ENCODE data around the gene GRAP2. TPM values are rescaled to one million over a fixed set of nuclear protein-coding genes. Genes with fewer than 3 reads are reported as not detected.

GRAP2 gene
- total and polyA plus RNA-seq, 2 of the 4 experiments (the other 2 are of a cell fraction): not detected

- no peaks in the 10 kb centered on the region for H3K4me1 ChIP-seq (ENCODE audit: control insufficient read depth, insufficient read depth, low read length)
- no peak overlapping the region for H3K18ac ChIP-seq (ENCODE audit: low read depth, low read length)
- BruUV-seq (replicated peaks): no TSS peak
- no peak overlapping the region for H2BK120ac ChIP-seq (ENCODE audit: low read depth, low read length)
- H3K36me3 ChIP-seq (ENCODE audit: control insufficient read depth, insufficient read depth, low read length): no peaks in the 10 kb centered on the region
- H2AFZ ChIP-seq (replicated peaks; ENCODE audit: low read length, poor library complexity): no peak overlapping the region
- H2AK5ac ChIP-seq (ENCODE audit: low read depth, low read length): no peak overlapping the region
- DNase-seq: no peak
- intact Hi-C loops (cut with micrococcal nuclease) (no loop called here), in situ Hi-C loops (cut with MboI; ENCODE audit: low sequenced_read_pairs) (no loop called here), dilution Hi-C loops (cut with HindIII; ENCODE audit: low sequenced_read_pairs, unreplicated experiment) (no loop called here)
- no peak overlapping the region for H4K5ac ChIP-seq (ENCODE audit: low read depth, low read length)
- peaks cover 69% of the 10 kb centered on the region for H3K27me3 ChIP-seq (ENCODE audit: control insufficient read depth, insufficient read depth, low read length)
- no peak for TF ChIP-seq RAD21 (IDR thresholded peaks at IDR 0.05; ENCODE audit: low read length)
- no peak for TF ChIP-seq POLR2A (IDR thresholded peaks at IDR 0.05; ENCODE audit: low read depth, low read length)
- TF ChIP-seq MAZ (IDR thresholded peaks at IDR 0.05; ENCODE audit: borderline replicate concordance, low read depth, low read length): no peak
- no peak for TF ChIP-seq USF2 (IDR thresholded peaks at IDR 0.05; ENCODE audit: low read depth, low read length)
- TF ChIP-seq RFX5 (IDR thresholded peaks at IDR 0.05; ENCODE audit: low read depth, low read length): no peak
- TF ChIP-seq MAFK (IDR thresholded peaks at IDR 0.05; ENCODE audit: low read depth, low read length): no peak
- TF ChIP-seq RCOR1 (IDR thresholded peaks at IDR 0.05; ENCODE audit: insufficient replicate concordance, low read length): no peak
- TF ChIP-seq BHLHE40 (IDR thresholded peaks at IDR 0.05; ENCODE audit: low read depth, low read length): no peak
- TF ChIP-seq CTCF (conservative IDR thresholded peaks at IDR 0.05; ENCODE audit: low read depth, low read length): no peak
- TF ChIP-seq CHD1 (IDR thresholded peaks at IDR 0.05; ENCODE audit: low read depth, low read length): no peak
- TF ChIP-seq ELK1 (IDR thresholded peaks at IDR 0.05; ENCODE audit: borderline replicate concordance, low read depth, low read length): no peak
- no peak for TF ChIP-seq MXI1 (IDR thresholded peaks at IDR 0.05; ENCODE audit: borderline replicate concordance, low read depth, low read length)
- no peak for TF ChIP-seq CEBPB (IDR thresholded peaks at IDR 0.05; ENCODE audit: low read depth, low read length)
- POLR2A ChIA-PET (ENCODE audit: unreplicated experiment): no interaction called here
- no peak overlapping the region for H3K27ac ChIP-seq (ENCODE audit: insufficient read depth, low read length)
- H3K79me1 ChIP-seq (ENCODE audit: low read depth in 1 of 2, low read length in 2 of 2): no peaks in the 10 kb centered on the region
- no CpG with 5 or more reads among the region's 9 CpGs for WGBS, 2 experiments (ENCODE audit: extremely low coverage in 2 of 2, insufficient read length in 1 of 2)
- H3K23ac ChIP-seq (ENCODE audit: low read depth, low read length): no peak overlapping the region
- H2AK9ac ChIP-seq (replicated peaks; ENCODE audit: low read depth, low read length, poor library complexity): no peak overlapping the region
- no peak overlapping the region for H3K56ac ChIP-seq (ENCODE audit: extremely low read depth, insufficient read depth, low read length)
- ATAC-seq (ENCODE audit: low read depth): no peak
- no peaks in the 10 kb centered on the region for H3K9me3 ChIP-seq (ENCODE audit: control insufficient read depth, insufficient read depth, low read length)
- H4K91ac ChIP-seq (ENCODE audit: insufficient read depth, low read depth, low read length): no peak overlapping the region
- H4K20me1 ChIP-seq (ENCODE audit: insufficient read depth, low read length): no peaks in the 10 kb centered on the region
- CTCF ChIA-PET: interaction anchor here (0.6 kb wide), 1 partner anchor 32 kb away, joined by 4 read pairs; no protein-coding TSS in a partner anchor
- no peak overlapping the region for H3K4ac ChIP-seq (ENCODE audit: low read depth, low read length)
- H3K9ac ChIP-seq (ENCODE audit: low read depth, low read length): no peak overlapping the region
- no peak overlapping the region for H2BK20ac ChIP-seq (ENCODE audit: low read depth, low read length)
- no peak overlapping the region for H2BK15ac ChIP-seq (ENCODE audit: low read depth, low read length)
- H3K4me3 ChIP-seq (ENCODE audit: insufficient read depth, low read depth, low read length): no peak overlapping the region
- H3K4me2 ChIP-seq (ENCODE audit: low read depth, low read length): no peak overlapping the region
- H2BK5ac ChIP-seq (ENCODE audit: low read depth, low read length, poor library complexity, severe bottlenecking): no peak overlapping the region
- no peak overlapping the region for H3K14ac ChIP-seq (replicated peaks; ENCODE audit: low read depth, low read length)
- H4K8ac ChIP-seq (ENCODE audit: low read depth in 2 of 2, low read length in 2 of 2): no peak overlapping the region
- no peaks in the 10 kb centered on the region for H3K9me1 ChIP-seq (ENCODE audit: insufficient read depth, low read length)
Observed at GRCh38 chr22:39991159-39991860, 90.4 kb downstream of the GRAP2 start.
